Measurements from ENCODE around the gene CCDC183.
"Not testable (repeated sequence)": the region's sequence is repeated elsewhere in the genome, so short reads cannot be mapped to it uniquely, and the experiment has no call there.

Gene CCDC183

GRCh38 chr9:136760834-136761544 is 35.1 kb upstream of the CCDC183 start:
- peak; percentile 85 for DNase-seq (ENCODE audit: low spot score)

GRCh38 chr9:136761545-136761981 is 34.6 kb upstream of the CCDC183 start:
- DNase-seq (ENCODE audit: low spot score): no peak

GRCh38 chr9:136762221-136762691 is 33.9 kb upstream of the CCDC183 start:
- DNase-seq (ENCODE audit: low spot score): no peak

DNA sequence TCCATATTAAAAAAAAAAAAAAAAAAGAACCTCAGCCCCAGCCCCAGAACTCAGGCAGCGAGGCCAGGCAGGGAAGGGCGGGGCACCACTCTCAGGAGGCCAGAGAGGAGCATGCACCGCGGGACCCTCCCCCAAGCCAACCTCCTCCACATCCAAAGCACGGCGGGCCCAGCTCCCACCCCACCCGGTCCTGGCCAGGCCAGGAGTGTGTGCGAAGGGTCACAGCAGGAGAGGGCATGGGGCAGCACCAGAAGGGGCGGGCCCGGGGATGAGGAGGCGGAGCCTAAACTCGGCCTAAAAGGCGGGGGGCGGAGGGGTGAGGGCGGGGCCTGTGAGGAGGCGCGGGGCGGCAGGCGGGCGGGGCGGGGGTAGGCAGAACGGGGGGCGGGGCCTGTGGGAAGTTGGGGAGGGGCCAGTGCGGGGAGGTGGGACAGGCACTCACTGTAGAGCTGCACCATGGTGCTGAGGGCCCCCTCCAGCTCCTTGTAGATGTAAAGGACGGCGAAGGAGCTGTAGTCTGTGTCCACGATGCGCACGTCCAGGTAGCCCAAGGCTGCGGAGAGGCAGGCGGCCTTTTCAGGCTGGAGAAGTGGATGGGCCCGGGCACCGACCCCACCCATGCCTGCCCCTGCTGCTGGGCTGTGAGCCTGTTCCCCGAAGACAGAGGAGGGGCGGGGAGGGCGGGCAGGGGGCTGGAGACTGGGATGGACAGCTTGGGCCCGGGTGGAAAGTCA is 33.1 kb upstream of the CCDC183 start:
- no peak for DNase-seq (ENCODE audit: low spot score)

- no peak for DNase-seq (ENCODE audit: low spot score)
Observed at GRCh38 chr9:136763649-136764035, 32.5 kb upstream of the CCDC183 start.

GRCh38 chr9:136764301-136764891 is 31.7 kb upstream of the CCDC183 start, which contains the start of gene LCN15:
Gene LCN15 (minus strand): TSS chr9:136764518. CDS start chr9:136764488, 30 bp downstream.
- DNase-seq (ENCODE audit: low spot score): no peak

GRCh38 chr9:136765041-136765440 is 31.1 kb upstream of the CCDC183 start:
- DNase-seq (ENCODE audit: low spot score): no peak

DNA sequence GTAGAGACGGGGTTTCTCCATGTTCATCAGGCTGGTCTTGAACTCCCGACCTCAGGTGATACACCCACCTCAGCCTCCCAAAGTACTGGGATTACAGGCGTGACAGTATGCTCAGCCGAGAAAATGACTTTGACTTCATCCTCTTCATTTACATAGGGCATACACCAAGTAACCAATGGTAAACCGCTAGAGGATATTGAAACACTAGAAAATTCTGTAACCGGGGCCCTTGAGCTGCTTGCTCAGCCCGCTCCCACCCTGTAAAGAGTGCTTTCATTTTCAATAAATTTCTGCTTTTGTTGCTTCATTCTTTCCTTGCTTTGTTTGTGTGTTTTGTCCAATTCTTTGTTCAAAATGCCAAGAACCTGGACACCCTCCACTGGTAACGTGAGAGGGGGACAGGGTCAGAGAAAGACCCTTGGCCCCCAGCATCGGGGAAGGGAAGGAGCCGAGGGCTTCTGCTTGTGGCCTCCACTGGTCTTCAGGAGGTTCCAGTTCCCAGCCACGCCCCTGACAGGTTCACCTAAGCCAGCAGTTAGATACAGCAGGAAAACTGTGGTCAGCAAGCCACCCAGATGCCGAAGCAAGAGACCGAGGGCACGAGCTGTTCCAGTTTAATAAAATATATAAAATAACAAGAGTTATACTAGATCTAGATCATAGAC is 30.3 kb upstream of the CCDC183 start:
- not testable (repeated sequence) for DNase-seq (ENCODE audit: low spot score)

DNA sequence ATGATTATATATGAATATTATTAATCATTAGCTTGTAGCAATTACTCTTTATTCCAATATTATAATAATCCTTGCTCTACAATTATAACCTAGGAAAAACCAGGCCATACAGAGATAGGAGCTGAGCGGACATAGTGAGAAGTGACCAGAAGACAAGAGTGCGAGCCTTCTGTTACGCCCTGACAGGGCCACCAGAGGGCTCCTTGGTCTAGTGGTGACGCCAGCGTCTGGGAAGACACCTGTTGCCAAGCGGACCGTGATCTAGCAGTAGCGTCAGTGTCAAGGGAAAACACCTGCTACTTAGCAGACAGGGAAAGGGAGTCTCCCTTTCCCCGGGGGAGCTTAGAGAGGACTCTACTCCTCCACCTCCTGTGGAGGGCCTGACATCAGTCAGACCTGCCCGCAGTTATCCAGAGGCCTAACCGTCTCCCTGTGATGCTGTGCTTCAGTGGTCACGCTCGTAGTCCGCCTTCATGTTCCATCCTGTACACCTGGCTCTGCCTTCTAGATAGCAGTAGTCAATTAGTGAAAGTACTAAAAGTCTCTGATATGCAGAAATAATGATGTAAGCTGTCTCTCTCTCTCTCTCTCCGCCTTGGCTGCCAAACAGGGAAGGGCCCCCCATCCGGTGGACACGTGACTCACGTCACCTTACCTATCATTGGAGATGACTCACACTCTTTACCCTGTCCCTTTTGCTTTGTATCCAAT is 29.6 kb upstream of the CCDC183 start:
- not testable (repeated sequence) for DNase-seq (ENCODE audit: low spot score)

DNA sequence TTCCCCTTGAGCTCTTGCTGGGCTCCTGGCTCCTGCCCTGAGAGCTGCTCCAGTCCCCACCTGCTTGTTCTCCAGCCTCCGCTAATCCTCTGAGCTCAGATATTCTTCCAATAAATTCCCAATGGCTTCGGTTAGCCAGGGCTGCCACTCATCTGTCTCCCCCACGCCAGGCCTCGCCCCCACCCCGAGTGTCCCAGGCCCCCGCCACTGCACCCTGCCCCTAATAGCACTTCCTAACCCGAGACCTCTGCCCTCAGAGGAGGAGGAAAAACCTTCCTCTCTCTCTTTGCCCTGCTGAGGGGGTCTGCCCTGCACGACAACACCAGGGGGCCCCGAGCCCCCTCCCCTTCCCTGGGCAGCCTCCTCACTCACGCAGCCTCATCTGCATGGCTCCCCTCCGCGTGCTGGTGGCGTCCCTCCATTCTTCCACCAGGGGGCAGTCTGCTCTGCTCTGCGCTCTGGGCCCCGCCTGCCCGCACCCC is 26.4 kb upstream of the CCDC183 start:
- peak; percentile 78 for DNase-seq (ENCODE audit: low spot score)

- no peak for DNase-seq (ENCODE audit: low spot score)
Observed at GRCh38 chr9:136771907-136772415, 24.2 kb upstream of the CCDC183 start.

- DNase-seq (ENCODE audit: low spot score): peak; percentile 39
Observed at GRCh38 chr9:136773386-136774044, 22.6 kb upstream of the CCDC183 start.

GRCh38 chr9:136774416-136775045 is 21.6 kb upstream of the CCDC183 start:
- no peak for DNase-seq (ENCODE audit: low spot score)

GRCh38 chr9:136775191-136775590 is 20.9 kb upstream of the CCDC183 start:
- no peak for DNase-seq (ENCODE audit: low spot score)

- no peak for DNase-seq (ENCODE audit: low spot score)
Observed at GRCh38 chr9:136776947-136777346, 19.2 kb upstream of the CCDC183 start.

- DNase-seq (ENCODE audit: low spot score): no peak
Observed at GRCh38 chr9:136777359-136777758, 18.8 kb upstream of the CCDC183 start.

GRCh38 chr9:136779808-136780207 is 16.3 kb upstream of the CCDC183 start:
- DNase-seq (ENCODE audit: low spot score): no peak

DNA sequence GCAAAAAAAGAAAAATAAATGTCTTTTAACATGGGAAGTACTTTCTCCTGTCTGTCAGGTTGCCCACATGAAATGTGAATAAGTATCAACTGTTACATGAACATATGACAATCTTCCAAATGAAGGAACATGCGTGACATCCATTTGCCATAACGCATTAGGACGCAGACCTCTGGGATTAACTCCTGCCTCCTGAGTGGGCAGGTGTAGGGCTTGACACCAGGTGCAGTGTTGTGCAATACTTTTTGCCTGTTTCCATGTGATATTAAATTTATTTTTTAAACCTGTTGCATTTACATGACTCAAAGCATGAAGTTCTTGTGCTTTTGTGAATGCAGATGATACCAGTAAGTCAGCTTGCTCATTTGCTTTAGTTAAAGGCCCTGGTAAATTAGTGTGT is 13.7 kb upstream of the CCDC183 start:
- DNase-seq (ENCODE audit: low spot score): no peak

DNA sequence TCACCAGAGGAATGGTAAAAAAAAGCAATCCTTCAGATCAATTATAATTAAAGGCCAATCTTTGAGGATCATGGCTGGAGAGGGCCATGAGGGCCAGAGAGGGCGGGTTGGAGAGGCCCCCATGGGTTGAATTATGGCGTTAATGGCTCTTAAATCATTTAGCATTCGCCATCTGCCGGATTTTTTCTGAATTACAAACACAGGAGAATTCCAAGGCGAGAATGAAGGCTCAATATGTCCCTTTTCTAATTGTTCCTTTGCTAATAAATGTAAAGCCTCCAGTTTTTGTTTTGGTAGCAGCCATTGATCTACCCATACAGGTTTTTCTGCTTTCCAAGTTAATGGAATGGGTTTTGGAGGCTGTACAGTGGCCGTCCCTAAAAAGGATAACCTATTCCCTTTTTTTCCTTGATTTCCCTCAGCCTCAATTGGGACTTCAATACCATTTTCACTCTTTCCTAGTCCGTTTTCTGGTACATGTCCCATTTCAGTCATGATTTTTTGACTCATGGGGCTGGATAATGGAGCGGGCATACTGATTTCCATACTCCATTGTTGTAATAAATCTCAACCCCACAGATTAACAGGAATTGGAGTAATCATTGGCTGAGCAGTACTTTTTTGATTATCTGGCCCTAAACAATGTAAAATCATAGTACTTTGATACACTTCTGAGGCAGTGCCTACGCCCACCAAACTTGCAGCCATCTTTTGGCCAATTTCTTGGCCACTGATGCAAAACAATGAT is 11.7 kb upstream of the CCDC183 start:
- DNase-seq (ENCODE audit: low spot score): no peak

DNA sequence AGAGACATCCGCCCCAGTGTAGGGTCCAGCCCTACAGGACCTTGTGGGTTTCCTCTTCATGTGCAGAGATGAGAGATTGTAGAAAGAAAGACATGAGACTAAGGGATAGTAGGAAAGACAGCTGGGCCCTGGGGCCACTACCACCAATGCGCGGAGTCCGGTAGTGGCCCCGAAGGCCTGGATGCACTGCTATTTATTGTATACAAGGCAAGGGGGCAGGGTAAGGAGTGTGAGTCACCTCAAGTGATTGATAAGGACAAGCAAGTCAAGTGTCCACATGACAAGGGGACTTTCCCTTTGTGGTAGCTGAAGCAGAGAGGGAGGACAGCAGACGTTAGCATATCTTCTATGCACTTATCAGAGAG is 11.2 kb upstream of the CCDC183 start:
- no peak for DNase-seq (ENCODE audit: low spot score)

All from AG08396 (cell line).